Measurements from ENCODE around the gene CADPS.

DNA sequence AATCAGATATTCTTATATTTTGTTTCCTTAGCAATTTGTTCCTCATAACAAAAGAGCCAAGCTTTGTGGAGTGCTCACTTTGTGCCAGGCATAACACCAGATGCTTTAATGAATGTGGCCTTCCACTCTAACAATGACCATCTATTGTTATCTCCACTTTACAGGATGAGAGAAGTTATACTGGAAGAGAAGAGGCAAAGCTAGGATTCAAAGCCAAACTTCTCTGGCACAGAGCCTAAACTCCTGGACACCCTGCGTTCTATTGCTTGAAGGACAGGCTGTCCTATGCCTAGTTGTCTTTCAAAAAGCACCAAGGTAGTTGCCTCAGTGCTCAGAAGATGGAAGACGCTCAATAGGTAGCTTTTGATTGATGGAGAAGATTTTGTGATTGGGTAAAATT, 378.7 kb downstream of the CADPS start:
- TF ChIP-seq, protein P1, sequence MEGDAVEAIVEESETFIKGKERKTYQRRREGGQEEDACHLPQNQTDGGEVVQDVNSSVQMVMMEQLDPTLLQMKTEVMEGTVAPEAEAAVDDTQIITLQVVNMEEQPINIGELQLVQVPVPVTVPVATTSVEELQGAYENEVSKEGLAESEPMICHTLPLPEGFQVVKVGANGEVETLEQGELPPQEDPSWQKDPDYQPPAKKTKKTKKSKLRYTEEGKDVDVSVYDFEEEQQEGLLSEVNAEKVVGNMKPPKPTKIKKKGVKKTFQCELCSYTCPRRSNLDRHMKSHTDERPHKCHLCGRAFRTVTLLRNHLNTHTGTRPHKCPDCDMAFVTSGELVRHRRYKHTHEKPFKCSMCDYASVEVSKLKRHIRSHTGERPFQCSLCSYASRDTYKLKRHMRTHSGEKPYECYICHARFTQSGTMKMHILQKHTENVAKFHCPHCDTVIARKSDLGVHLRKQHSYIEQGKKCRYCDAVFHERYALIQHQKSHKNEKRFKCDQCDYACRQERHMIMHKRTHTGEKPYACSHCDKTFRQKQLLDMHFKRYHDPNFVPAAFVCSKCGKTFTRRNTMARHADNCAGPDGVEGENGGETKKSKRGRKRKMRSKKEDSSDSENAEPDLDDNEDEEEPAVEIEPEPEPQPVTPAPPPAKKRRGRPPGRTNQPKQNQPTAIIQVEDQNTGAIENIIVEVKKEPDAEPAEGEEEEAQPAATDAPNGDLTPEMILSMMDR (IDR thresholded peaks at IDR 0.05): no peak
- TF ChIP-seq EP300 (IDR thresholded peaks at IDR 0.05) (no peak), POLR2AphosphoS5 (IDR thresholded peaks at IDR 0.05) (no peak), POLR2A (IDR thresholded peaks at IDR 0.05; ENCODE audit: low read depth) (no peak)
